EL (cell line): Measurements from ENCODE around the gene CCDC178.
"Not testable (repeated sequence)": the region's sequence is repeated elsewhere in the genome, so short reads cannot be mapped to it uniquely, and the experiment has no call there.

Source experiments
- DNase-seq: peaks from one replicate; pipeline ENCODE4 v3.0.0-alpha.2; 2016

The CCDC178 gene

GRCh38 chr18:33440060-33441043, at the start of gene CCDC178:
TSS of gene CCDC178 (minus strand) at chr18:33440721. CDS start at chr18:33412088, 28,633 bp downstream.
- no peak for DNase-seq

GRCh38 chr18:33483908-33484307, 43.4 kb upstream of the CCDC178 start:
- no peak for DNase-seq

- no peak for DNase-seq
These were observed 32.0 kb upstream of the CCDC178 start for GRCh38 chr18:33472509-33472908.

- no peak for DNase-seq
These were observed 29.7 kb upstream of the CCDC178 start for GRCh38 chr18:33470216-33470615.

- DNase-seq: no peak
These were observed 29.2 kb upstream of the CCDC178 start for GRCh38 chr18:33469699-33470098.

GRCh38 chr18:33467531-33467930, 27.0 kb upstream of the CCDC178 start:
- no peak for DNase-seq

GRCh38 chr18:33466822-33467221, 26.3 kb upstream of the CCDC178 start:
- DNase-seq: no peak

GRCh38 chr18:33460681-33461080, 20.2 kb upstream of the CCDC178 start:
- no peak for DNase-seq

- no peak for DNase-seq
These were observed 19.1 kb upstream of the CCDC178 start for GRCh38 chr18:33459612-33460011.

- no peak for DNase-seq
These were observed 6.1 kb upstream of the CCDC178 start for GRCh38 chr18:33446604-33447003.

- DNase-seq: no peak
These were observed 4.2 kb upstream of the CCDC178 start for GRCh38 chr18:33444709-33445108.

- no peak for DNase-seq
These were observed 7.7 kb downstream of the CCDC178 start for GRCh38 chr18:33432857-33433256.

- DNase-seq: no peak
These were observed 13.0 kb downstream of the CCDC178 start for GRCh38 chr18:33427549-33427948.

- no peak for DNase-seq
These were observed 16.1 kb downstream of the CCDC178 start for GRCh38 chr18:33424266-33424946.

- no peak for DNase-seq
These were observed 19.3 kb downstream of the CCDC178 start for GRCh38 chr18:33421225-33421624.

- DNase-seq: no peak
These were observed 36.2 kb downstream of the CCDC178 start for GRCh38 chr18:33404244-33404873.

- DNase-seq: not testable (repeated sequence)
These were observed 41.6 kb downstream of the CCDC178 start for GRCh38 chr18:33398939-33399338.

GRCh38 chr18:33375829-33376228, 64.7 kb downstream of the CCDC178 start:
- no peak for DNase-seq

- no peak for DNase-seq
These were observed 68.1 kb downstream of the CCDC178 start for GRCh38 chr18:33372442-33372841.

GRCh38 chr18:33369711-33370449, 70.6 kb downstream of the CCDC178 start:
- DNase-seq: no peak

GRCh38 chr18:33356735-33357134, 83.8 kb downstream of the CCDC178 start:
- DNase-seq: no peak

GRCh38 chr18:33355756-33356155, 84.8 kb downstream of the CCDC178 start:
- no peak for DNase-seq

- no peak for DNase-seq
These were observed 85.3 kb downstream of the CCDC178 start for GRCh38 chr18:33355263-33355662.
